ENCODE results near the gene PPP6R2.
A peak's percentile ranks its signal among the peaks of the same experiment; 100 is the strongest.

The PPP6R2 gene

GRCh38 chr22:50305393-50305922 lies 37.7 kb upstream of the PPP6R2 start:
- DNase-seq (ENCODE audit: low spot score), result no peak

- DNase-seq (ENCODE audit: low spot score), result peak; percentile 68
These were observed 37.1 kb upstream of the PPP6R2 start for GRCh38 chr22:50305923-50306566.

DNA sequence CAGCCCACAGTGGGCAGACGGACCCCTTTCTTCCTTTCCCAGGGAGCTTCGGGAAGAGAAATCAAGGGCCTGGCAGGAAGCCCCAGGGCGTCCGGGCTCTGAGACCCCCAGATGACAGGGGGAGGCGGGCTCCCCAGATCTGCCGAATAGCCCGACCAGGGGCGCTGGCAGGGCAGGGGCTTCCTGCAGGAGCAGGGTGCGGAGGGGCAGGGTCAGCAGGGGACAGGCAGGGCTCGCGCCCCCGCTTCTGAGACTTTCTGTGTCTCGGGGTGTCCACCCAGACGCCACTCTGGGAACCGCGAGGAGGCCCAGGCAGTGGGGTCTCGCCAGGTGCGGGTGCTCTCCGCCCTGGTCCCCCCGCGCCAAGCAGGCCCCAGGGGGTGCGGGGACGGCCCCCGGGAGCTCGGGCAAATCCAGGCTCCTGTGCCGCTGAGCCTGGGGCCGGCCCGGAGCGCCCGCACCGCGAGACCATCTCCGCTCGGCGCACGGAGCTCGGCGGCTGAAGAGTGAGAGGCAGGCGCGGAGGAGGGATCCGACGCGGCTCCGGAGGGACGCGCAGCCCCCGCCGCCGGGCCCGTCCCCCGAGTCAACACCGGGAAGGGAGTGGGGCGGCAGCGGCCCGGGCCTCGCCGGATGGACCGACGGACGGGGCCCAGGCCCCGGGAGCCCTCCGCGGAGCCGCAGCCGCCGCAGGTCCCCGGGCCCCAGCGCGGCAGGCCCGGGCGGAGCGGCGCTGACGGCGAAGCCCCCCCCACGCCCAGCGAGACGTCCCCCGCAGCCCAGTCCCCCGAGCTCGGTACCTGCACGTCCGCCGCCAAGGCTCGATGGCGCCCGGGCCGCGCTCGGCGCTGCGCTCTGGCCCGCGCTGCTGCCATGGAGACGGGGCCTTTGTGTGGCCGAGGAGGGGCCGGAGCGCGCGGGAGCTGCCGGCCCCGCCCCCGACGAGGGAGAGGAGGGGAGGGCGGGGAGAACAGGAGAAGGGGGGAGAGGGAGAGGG lies 36.1 kb upstream of the PPP6R2 start, which contains the start of gene PLXNB2:
PLXNB2 (minus strand) TSS at position 894 of the 997 bp plus-strand sequence. CDS start 17,062 bp downstream, outside the sequence.
- peak; percentile 90 for DNase-seq (ENCODE audit: low spot score)

GRCh38 chr22:50307890-50308596 lies 35.1 kb upstream of the PPP6R2 start:
- no peak for DNase-seq (ENCODE audit: low spot score)

GRCh38 chr22:50308597-50308935 lies 34.6 kb upstream of the PPP6R2 start:
- DNase-seq (ENCODE audit: low spot score), result no peak

GRCh38 chr22:50308986-50309600 lies 34.0 kb upstream of the PPP6R2 start:
- DNase-seq (ENCODE audit: low spot score), result no peak

GRCh38 chr22:50309601-50309991 lies 33.5 kb upstream of the PPP6R2 start:
- DNase-seq (ENCODE audit: low spot score), result no peak

DNA sequence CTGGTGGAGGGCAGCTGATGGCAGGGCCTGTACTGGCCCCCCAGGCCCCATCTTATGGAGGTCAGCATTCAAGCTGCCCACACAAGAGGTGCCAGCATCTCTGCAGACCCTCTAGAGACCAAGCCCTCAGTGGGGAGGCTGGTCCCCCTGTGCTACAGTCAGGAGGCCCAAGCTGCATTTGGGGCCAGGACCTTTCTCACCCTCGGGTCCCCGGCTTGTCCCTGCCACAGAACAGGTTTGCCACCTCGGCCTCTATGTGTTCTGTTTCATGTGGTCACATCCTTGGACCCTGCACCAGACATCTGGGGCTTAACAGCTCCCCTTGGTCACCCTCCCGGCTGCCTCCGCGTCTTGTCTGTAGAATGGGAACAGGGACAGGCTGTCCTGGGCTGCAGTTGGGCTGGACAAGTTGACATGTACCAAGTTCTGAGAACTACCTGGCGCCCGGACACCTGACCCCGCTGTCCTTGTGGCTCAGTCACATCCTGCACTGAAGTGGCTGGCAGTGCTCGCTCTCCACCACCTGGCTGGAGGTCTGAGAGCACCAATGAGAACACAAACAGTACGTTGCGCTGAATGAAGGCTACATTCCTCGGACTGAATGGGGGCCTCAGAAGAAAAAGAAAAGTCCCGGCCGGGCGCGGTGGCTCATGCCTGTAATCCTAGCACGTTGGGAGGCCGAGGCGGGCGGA lies 33.0 kb upstream of the PPP6R2 start:
- DNase-seq (ENCODE audit: low spot score), result no peak

DNA sequence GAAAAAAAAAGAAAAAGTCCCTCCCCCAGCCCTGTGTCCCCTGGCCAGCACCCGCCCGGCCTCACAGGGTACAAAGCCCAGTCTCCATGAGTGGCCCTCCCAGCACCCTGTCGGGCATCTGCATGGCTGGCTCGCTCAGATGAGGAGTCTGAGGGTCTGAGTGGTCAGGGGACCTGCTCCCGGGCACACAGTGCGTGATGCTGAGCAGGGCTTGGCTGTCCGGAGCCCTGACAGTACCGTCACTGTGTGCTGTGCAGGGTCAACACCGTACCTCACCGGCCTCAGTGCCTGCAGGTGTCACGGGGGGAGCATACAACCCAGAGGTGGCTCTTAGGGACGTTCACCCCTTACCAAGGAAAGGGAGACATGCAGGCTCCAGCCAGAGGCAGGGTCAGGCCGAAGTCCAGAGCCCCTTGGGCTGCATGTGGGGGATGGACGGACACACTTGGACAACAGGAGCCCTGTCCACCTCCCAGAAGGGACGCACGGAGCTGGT lies 32.1 kb upstream of the PPP6R2 start:
- no peak for DNase-seq (ENCODE audit: low spot score)

GRCh38 chr22:50311606-50312351 lies 31.3 kb upstream of the PPP6R2 start:
- DNase-seq (ENCODE audit: low spot score), result no peak

DNA sequence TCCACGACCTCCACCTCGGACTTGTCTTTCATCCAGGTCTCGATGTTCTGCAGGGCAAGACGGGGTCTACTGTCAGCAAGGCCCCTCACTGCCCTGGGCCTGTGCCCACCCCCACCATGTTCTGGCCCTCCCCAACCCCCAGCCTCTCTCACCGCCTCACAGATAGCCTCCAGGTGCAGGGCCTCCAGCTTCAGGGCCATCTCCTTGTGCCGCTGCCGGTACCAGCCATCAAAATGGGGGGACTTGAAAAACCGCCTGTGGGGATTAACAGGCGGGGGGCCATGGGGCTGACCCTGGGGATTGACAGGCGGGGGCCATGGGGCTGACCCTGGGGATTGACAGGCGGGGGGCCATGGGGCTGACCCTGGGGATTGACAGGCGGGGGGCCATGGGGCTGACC lies 30.8 kb upstream of the PPP6R2 start:
- no peak for DNase-seq (ENCODE audit: low spot score)

DNA sequence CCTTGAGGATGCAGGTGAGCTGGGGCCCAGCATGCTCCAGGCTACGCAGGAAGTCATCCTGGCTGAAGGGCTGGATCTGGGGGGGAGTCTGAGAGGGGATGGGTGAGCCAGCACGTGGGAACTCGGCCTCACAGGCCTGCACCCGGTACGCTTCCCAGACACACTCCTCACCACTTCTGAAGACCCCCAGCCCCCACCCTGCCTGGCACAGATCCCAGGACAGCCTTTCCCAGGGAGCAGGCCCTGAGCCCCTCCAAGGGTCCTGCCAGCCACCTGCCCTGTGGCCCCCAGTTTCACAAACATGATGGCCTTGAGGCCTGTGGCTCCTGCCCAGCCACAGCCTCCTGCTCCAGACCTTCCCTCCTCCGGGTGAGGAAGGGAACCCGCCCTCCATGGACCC lies 30.1 kb upstream of the PPP6R2 start:
- peak; percentile 0 for DNase-seq (ENCODE audit: low spot score)

- peak; percentile 4 for DNase-seq (ENCODE audit: low spot score)
These were observed 29.5 kb upstream of the PPP6R2 start for GRCh38 chr22:50313600-50313999.

- DNase-seq (ENCODE audit: low spot score), result peak; percentile 1
These were observed 29.1 kb upstream of the PPP6R2 start for GRCh38 chr22:50314081-50314454.

DNA sequence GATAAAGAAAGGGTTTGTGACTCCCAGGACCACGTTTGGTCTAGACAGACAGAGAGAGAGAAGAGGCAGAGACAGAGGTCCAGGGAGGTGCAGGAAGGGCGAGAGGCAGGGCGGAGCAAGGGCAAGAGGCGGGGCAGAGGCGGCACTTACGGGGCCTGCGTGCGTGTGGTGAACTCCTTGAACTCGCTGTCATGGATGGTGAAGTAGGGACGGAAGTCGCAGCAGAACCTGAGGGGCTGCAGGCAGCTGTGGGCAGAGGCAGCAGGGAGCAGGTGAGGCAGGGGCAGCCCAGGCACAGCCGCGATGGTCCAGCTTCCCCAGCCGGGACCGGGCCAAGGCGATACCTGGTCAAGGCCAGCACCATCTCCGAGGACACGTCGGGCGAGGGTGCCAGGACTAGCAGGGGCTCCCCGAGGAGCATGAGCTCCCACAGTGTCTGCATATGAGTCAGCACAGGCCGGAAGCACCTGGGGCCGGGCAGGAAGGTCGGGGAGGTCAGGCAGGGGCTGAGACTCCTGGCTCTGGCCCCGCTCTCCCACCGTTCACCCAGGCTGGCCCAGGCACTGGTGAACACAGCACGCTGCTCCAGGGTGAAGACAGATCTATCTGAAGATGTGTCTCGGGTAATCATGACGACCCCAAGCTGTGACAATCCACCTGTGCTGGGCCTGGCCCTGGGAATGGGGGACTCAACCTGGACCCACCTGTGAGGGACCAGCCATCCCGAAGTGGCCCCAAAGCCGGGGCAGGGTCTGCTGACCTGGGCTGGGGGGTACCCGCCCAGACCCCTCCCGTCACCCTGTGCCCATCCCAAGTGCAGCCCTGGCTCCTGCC lies 28.5 kb upstream of the PPP6R2 start:
- peak; percentile 46 for DNase-seq (ENCODE audit: low spot score)

DNA sequence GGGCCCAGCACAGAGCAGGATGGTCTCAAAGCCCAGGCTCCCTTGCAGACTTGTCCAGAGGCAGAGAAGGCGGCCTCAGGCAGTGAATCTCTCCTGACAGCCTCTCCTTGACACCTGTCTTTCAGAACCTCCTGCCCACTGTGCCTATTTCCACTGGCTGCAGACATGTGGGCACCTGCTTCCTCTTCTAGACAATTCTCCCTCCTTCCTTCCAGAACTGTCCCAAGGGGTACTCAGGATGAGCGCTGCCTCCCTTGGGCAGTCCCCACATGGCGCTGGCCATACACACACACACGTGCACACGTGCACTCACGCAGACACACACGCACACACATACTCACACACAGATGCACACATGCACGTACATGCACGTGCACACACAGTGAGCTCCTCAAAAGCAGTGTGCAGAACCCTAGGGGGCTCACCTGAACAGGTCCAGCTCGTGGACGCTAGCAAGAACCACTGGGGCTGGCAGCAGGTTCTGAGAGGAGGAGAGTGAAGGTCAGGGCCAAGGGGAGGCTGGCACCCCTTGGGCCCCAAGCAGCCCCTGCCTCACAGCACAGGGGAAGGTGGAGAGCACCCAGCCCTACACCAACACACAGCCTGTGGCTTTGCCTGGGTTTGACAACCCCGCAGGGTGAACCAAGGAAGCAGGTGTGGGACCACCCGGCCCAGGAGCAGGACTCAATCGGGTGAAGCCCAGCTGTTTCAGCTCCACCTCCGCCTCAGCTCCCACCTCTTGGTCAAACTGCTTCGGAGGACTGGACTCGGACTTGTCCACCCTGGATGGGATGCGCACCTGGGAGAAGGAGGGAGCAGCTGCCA lies 27.6 kb upstream of the PPP6R2 start:
- peak; percentile 4 for DNase-seq (ENCODE audit: low spot score)

DNA sequence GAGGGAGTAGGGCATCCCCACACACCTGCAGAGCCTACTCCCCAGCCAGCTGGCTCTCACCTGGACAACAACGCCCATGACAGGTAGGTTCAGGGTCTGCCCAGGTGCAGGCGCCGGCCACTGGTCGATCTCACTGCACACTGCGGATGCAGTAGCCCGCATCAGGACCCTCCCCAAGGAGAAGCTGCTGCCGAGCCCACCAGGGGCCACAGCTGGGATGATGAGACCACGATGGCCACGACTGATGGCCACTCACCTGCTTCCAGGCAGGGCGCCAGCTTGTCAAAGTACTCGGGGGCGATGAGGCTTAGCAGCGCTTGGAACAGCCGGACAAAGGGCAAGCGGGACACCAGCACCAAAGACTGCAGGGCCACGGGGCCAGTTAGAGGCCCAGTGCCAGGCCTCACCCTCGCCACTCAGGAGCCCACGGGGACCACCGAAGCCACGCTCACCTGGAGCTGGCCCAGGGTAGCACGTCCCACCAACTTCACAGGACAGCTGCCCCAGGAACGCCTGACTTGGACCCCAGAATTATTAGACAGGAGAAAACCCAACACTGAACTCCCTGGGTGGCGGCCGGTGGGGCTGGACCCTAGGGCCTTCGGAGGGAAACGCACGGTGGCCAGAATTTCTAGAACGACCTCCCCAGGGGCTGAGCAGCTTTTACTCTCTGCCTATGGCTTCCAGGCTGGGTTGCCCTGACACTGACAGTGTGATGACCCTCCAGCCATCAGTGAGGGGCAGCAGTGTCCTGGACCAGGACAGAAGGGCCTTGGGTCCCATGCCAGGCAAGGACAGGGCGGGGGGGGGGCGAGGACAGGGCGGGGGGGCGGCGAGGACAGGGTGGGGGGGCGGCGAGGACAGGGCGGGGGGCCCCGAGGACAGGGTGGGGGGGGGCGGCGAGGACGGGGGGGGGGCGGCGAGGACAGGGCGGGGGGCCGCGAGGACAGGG lies 26.7 kb upstream of the PPP6R2 start:
- peak; percentile 14 for DNase-seq (ENCODE audit: low spot score)

Data from iPS-NIHi11 (cell line).